ENCODE data around the gene SMCO1.
"Not testable (repeated sequence)": the region's sequence is repeated elsewhere in the genome, so short reads cannot be mapped to it uniquely, and the experiment has no call there.

The SMCO1 gene

DNA sequence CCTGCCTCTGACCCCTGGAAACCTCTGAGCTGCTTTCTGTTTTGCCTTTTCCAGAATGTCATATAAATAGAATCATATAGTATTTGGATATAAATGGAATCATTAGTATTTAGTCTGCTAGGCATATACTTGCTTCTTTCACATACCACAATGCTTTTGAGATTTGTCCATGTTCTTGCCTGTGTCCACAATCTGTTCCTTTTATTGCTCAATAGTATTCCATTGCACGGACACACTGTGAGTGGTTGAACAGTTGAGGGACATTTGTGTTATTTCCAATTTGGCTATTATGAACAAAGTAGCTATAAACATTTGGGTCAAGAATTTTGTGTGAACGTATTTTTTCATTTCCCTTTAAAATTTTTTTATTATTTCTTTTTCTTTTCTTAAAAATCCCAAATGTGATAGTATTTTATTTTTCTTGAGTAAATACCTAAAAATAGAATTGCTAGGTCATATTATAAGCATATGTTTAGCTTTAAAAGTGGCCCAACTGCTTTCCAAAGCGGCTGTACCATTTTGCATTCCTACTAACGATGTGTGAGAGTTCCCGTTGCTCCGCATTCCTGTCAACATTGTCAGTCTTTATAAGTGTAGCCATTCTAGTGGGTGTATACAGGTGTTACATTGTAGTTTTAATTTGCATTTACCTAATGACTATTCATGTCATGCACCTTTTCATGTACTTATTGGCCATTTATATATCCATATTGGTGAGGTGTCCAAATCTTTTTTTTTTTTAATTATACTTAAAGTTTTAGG lies 26.7 kb upstream of the SMCO1 start:
- no peaks in the 10 kb centered on the region for H3K4me1 ChIP-seq (ENCODE audit: insufficient read depth, low read length)
- no peak overlapping the region for H3K9ac ChIP-seq (ENCODE audit: low read depth, low read length)
- no peaks in the 10 kb centered on the region for H3K9me3 ChIP-seq (ENCODE audit: control insufficient read depth, insufficient read depth, low read length)
- no peaks in the 10 kb centered on the region for H3K36me3 ChIP-seq (ENCODE audit: insufficient read depth, low read length)

DNA sequence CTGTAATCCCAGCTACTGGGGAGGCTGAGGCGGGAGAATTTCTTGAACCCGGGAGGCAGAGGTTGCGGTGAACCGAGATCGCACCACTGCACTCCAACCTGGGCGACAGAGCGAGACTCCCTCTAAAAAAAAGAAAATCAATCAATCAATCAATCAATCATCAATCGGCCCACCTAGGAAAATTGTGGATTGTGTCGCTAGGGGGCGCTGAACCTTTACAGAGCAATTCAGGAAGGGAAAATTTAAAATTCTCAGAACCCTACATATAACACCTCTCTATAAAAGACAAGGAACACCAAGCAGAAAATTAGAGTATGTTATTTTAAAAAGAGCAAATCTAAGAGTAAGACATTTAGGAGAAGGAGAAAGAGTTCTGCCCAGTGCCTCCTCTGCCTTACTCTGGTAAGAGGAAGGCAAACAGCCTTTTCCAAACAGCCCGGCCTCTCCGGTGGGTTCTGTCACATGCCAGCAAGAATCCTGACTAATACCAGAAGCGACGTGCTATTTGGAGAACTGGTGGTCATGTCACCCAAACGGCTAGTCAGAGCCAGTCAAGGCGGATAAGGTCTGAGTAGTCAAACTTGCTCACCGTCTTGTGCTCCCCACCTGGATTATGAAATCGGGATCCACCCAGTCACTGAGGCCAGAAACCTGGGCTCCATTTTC lies 22.3 kb upstream of the SMCO1 start:
- Histone ChIP-seq H3K9me3 (ENCODE audit: control insufficient read depth, insufficient read depth, low read length) (no peaks in the 10 kb centered on the region), H3K4me1 (ENCODE audit: insufficient read depth, low read length) (no peaks in the 10 kb centered on the region)

DNA sequence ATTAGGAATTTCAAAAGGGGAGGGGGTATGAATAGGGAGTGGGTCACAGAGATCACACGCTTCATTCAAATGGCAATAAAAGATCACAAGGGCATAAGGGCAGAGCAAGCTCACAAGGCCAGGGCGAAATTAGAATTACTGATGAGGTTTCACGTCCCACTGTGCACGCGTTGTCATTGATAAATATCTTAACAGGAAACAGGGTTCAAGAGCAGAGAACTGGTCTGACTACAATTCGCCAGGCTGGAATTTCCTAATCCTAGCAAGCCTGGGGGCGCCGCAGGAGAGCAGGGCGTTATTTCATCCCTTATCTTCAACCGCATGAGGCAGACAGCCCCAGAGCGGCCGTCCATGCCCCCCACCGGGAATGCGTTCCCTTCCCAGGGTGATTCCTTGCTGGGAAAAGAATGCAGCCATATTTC lies 18.1 kb upstream of the SMCO1 start:
- Histone ChIP-seq H3K4me1 (ENCODE audit: insufficient read depth, low read length) (no peaks in the 10 kb centered on the region), H3K9me3 (ENCODE audit: control insufficient read depth, insufficient read depth, low read length) (no peaks in the 10 kb centered on the region), H3K9ac (ENCODE audit: low read depth, low read length) (no peak overlapping the region), H3K36me3 (ENCODE audit: insufficient read depth, low read length) (no peaks in the 10 kb centered on the region)

More for the DNA sequence above, 22.3 kb upstream of the SMCO1 start:
- Histone ChIP-seq H3K9ac (ENCODE audit: low read depth, low read length) (no peak overlapping the region), H3K36me3 (ENCODE audit: insufficient read depth, low read length) (no peaks in the 10 kb centered on the region)

DNA sequence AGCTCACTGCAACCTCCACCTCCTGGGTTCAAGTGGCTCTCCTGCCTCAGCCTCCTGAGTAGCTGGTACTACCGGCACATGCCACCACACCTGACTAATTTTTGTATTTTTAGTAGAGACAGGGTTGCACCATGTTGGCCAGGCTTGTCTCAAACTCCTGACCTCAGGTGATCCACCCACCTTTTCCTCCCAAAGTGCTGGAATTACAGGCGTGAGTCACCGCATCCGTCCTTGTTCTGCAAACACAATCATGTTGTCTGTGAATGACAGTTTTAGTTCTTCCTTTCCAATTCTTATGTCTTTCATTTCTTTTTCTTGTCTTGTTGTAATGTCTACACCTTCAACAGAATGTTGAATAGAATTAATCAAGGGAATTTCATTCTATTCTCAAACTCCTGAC lies 16.3 kb upstream of the SMCO1 start:
- Histone ChIP-seq H3K9ac (ENCODE audit: low read depth, low read length) (no peak overlapping the region), H3K9me3 (ENCODE audit: control insufficient read depth, insufficient read depth, low read length) (no peaks in the 10 kb centered on the region), H3K4me1 (ENCODE audit: insufficient read depth, low read length) (no peaks in the 10 kb centered on the region), H3K36me3 (ENCODE audit: insufficient read depth, low read length) (no peaks in the 10 kb centered on the region)

DNA sequence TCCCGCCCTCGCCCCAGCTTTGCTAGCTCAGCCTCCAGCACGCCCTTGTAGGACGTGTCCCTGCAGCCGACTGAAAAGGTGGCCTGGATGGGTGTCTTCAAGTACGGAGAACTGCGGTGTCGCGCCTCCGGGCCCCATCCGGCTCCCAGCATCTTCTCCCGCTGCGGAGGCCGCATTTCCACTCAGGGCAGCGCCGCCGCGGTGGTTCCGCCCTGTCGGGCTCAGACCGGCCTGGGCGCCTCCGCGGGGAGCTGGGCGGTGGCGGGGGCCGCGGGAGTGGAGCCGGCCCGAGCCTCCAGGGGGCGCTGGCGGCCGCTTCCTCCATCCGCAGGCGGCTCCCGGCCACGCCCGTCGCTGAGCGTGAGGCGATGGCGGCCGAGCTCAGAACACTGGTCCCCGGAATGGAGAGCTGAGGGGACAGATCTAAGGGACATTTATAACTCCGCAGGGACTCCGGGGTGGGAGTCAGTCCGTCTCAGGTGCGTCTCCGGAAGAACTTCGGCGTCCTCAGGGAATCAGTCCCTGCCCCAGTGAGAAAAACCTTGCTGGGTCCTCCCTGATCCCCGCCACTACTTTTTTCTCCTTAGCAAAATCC lies 13.6 kb upstream of the SMCO1 start:
- H3K9ac ChIP-seq (ENCODE audit: low read depth, low read length) = peak overlapping the region; percentile 60; the same call in 1 of the 2 replicates
- H3K36me3 ChIP-seq (ENCODE audit: insufficient read depth, low read length) = no peaks in the 10 kb centered on the region
- H3K9me3 ChIP-seq (ENCODE audit: control insufficient read depth, insufficient read depth, low read length) = no peaks in the 10 kb centered on the region
- no peaks in the 10 kb centered on the region for H3K4me1 ChIP-seq (ENCODE audit: insufficient read depth, low read length)

DNA sequence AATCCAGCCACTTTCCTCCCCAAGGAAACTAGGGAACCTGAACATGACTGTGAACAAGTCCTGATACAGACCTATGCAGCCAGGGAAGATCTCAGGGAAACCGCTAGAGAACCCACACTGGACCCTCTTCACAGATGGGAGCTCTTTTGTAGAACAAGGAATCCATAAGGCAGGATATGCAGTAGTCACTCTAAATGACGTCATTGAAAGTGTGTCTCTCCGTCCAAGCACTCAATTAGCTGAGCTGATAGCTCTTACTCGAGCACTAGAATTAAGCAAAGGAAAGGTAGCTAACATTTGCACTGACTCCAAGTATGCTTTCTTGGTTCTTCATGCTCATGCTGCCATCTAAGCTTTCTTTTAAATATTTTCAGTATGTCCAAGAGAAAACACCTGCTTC lies 10.0 kb upstream of the SMCO1 start:
- Histone ChIP-seq H3K9me3 (ENCODE audit: control insufficient read depth, insufficient read depth, low read length) (0 out of 2 replicates have a peak, but pooled peaks cover 6% of the 10 kb centered on the region), H3K36me3 (ENCODE audit: insufficient read depth, low read length) (no peaks in the 10 kb centered on the region), H3K4me1 (ENCODE audit: insufficient read depth, low read length) (no peaks in the 10 kb centered on the region), H3K9ac (ENCODE audit: low read depth, low read length) (no peak overlapping the region)

DNA sequence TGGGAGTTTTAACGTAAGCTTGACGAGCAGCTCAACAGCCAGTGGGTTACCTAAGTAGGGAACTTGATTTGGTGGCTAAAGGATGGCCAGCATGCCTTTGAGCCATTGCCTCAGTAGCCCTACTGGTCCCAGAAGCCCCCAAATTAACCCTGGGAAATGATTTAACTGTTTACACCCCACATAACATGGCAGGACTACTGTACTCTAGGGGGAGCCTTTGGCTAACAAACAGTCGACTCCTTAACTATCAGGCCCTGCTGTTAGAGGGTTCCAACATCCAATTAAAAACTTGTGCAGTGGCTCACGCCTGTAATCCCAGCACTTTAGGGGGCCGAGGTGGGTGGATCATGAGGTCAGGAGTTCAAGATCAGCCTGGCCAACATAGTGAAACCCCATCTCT lies 9.4 kb upstream of the SMCO1 start:
- no peaks in the 10 kb centered on the region for H3K36me3 ChIP-seq (ENCODE audit: insufficient read depth, low read length)
- H3K4me1 ChIP-seq (ENCODE audit: insufficient read depth, low read length) = no peaks in the 10 kb centered on the region
- H3K9me3 ChIP-seq (ENCODE audit: control insufficient read depth, insufficient read depth, low read length) = peaks cover 11% of the 10 kb centered on the region; the same call in 1 of the 2 replicates
- no peak overlapping the region for H3K9ac ChIP-seq (ENCODE audit: low read depth, low read length)

DNA sequence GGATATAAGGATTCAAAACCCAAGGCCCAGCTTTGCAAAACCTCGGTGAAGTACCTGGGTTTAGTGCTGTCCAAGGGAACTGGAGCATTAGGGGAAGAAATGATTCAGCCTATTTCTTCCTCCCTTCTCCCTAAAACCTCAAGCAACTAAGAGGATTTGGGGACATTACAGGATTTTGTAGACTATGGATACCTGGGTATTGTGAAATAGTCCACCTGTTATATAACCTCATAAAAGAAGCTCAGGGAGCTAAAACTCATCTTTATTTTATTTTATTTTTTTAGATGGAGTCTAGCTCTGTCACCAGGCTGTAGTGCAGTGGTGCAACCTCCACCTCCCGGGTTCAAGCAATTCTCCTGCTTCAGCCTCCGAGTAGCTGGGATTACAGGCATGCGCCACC lies 8.7 kb upstream of the SMCO1 start:
- Histone ChIP-seq H3K9ac (ENCODE audit: low read depth, low read length) (no peak overlapping the region), H3K36me3 (ENCODE audit: insufficient read depth, low read length) (no peaks in the 10 kb centered on the region), H3K9me3 (ENCODE audit: control insufficient read depth, insufficient read depth, low read length) (peaks cover 17% of the 10 kb centered on the region), H3K4me1 (ENCODE audit: insufficient read depth, low read length) (no peaks in the 10 kb centered on the region)

DNA sequence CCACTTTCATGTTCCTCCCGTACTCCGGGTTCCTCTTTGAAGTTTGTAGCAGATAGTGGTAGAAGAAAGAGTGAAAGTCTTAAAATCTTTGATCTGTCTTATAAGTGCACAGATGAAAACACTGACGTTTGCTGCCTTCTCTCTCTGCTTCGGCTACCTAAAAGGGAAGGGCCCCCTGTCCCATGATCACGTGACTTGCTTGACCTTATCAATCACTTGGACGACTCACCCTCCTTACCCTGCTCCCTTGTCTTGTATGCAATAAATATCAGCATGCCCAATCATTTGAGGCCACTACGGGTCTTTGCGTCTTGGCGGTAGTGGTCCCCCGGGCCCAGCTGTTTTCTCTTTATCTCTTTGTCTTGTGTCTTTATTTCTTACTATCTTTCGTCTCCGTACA lies 6.1 kb upstream of the SMCO1 start:
- H3K36me3 ChIP-seq (ENCODE audit: insufficient read depth, low read length); H3K4me1 ChIP-seq (ENCODE audit: insufficient read depth, low read length); H3K9ac ChIP-seq (ENCODE audit: low read depth, low read length): not testable (repeated sequence)
- peaks cover 28% of the 10 kb centered on the region for H3K9me3 ChIP-seq (ENCODE audit: control insufficient read depth, insufficient read depth, low read length)

DNA sequence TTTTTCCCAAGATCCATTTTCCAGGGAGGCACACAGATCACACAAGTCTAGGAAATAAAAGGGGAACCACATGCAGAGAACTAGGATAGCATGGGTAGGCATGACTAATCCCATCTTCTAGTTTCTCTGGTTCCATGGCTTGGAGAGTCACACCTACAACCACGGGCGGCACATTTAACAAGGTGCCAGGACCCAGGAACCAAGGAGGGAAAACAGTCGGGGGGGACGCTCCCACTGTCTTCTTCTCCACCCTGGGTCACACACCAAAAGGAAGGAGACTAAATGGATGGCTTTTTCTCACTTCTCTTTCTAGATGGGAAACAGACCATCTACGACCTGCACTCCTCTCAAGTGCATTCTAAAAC lies 4.6 kb upstream of the SMCO1 start:
- no peaks in the 10 kb centered on the region for H3K36me3 ChIP-seq (ENCODE audit: insufficient read depth, low read length)

DNA sequence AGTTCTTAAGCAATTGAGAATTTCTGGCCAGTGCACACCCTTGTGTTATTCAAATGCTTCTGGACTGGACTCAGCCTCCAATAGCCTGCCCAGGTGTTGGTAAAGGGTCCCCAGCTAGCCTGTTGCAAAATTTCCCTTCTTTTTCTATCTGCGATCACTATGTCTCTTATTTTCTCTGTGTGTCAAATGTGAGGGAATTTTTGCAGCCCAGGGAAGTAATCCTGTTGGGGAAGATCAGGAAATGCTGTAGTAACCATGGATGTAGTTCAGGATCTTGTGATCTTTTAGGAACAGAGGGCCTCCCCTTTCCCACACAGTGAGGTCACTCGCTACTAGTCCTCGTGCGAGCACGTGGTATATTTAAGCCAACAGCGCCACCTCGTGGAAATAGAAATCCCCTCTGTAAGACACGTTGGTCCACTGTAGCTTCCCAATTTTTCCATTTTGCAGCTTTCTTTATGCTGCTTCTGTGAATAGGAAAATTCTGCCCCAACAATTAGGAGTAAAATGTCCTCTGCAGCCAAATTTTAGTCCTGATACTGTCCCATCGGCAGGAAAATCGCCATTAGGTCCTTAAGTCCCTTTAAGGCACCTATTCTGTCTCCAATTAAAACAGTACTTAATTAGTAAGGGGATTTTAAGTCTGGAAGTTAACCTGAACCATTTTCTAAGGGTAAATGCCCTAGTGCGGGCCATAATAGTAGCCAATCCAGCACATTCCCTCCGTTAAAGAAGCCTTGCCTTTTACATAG lies 4.0 kb upstream of the SMCO1 start:
- H3K9ac ChIP-seq (ENCODE audit: low read depth, low read length) = no peak overlapping the region
- H3K9me3 ChIP-seq (ENCODE audit: control insufficient read depth, insufficient read depth, low read length) = peaks cover 28% of the 10 kb centered on the region
- no peaks in the 10 kb centered on the region for H3K4me1 ChIP-seq (ENCODE audit: insufficient read depth, low read length)
- H3K36me3 ChIP-seq (ENCODE audit: insufficient read depth, low read length) = no peaks in the 10 kb centered on the region

More for the DNA sequence above, 4.6 kb upstream of the SMCO1 start:
- Histone ChIP-seq H3K9me3 (ENCODE audit: control insufficient read depth, insufficient read depth, low read length) (peaks cover 28% of the 10 kb centered on the region), H3K9ac (ENCODE audit: low read depth, low read length) (no peak overlapping the region), H3K4me1 (ENCODE audit: insufficient read depth, low read length) (no peaks in the 10 kb centered on the region)

DNA sequence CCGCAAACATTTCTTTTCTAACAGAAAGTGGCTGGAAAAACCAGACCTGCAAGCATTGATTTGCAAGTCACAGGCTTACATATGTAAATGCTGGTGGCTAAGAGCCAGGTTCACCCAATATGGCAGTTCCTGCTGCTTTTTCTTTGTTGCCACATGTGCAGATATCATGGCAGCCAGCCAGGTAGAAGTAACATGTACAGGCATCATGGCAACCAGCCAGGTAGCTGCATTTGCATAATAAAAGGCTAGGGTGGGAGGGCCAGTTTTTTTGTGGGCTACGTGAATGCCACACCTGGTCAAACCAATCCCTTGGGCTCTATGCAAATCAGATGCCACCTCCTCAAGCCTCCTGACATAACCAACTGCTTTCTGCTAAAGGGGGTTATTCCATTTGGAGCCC lies 2.8 kb upstream of the SMCO1 start:
- Histone ChIP-seq H3K4me1 (ENCODE audit: insufficient read depth, low read length) (no peaks in the 10 kb centered on the region), H3K36me3 (ENCODE audit: insufficient read depth, low read length) (no peaks in the 10 kb centered on the region), H3K9ac (ENCODE audit: low read depth, low read length) (no peak overlapping the region), H3K9me3 (ENCODE audit: control insufficient read depth, insufficient read depth, low read length) (peaks cover 28% of the 10 kb centered on the region)

DNA sequence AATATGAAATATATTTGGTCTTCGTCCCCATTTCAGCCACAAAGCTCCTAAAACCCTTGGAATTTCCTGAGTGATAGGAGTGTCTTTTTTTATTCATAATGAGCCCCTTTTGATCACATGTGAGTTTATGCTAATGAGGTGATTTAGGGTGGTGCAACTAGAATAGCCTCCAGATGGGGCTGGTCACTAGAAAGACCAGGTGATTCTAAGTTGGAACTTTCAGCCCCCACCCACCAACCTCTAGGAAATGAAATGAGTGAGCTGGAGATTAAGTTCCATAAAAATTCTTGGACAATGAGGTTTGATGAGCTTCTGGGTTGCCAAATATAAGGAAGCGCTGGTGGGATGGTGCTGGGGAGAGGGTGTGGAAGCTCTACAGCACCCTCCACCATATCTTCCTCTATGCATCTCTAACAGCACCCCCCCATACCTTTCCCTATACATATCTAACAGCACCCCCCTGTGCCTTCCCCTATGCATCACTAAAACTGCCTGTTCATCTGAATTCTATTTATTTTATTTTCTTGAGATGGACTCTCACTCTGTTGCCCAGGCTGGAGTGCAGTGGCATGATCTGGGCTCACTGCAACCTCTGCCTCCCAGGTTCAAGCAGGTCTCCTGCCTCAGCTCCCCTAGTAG lies 2.1 kb upstream of the SMCO1 start:
- no peaks in the 10 kb centered on the region for H3K4me1 ChIP-seq (ENCODE audit: insufficient read depth, low read length)
- H3K36me3 ChIP-seq (ENCODE audit: insufficient read depth, low read length) = no peaks in the 10 kb centered on the region
- peaks cover 28% of the 10 kb centered on the region for H3K9me3 ChIP-seq (ENCODE audit: control insufficient read depth, insufficient read depth, low read length)
- peak overlapping the region; percentile 5; the same call in 1 of the 2 replicates for H3K9ac ChIP-seq (ENCODE audit: low read depth, low read length)

DNA sequence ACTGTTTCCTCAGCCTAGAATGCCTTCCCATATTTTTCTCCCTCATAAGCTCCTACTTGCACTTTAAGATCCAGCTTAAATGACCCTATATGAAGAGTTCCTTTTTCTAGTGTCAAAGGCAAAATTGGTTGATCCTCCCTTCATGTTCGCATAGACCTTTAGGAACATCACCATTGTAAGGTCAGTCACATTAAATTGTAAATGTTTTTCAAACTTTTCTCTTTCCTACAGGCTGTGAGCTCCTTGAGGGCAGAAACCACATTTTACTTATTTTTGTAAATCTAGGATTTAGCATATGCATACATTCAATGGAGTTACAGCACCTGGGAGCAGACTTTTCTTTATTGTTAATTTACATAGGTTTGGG lies 813 bp downstream of the SMCO1 start:
- no peaks in the 10 kb centered on the region for H3K4me1 ChIP-seq (ENCODE audit: insufficient read depth, low read length)
- no peak overlapping the region for H3K9ac ChIP-seq (ENCODE audit: low read depth, low read length)

More for the DNA sequence above, 813 bp downstream of the SMCO1 start:
- peaks cover 15% of the 10 kb centered on the region for H3K9me3 ChIP-seq (ENCODE audit: control insufficient read depth, insufficient read depth, low read length)
- H3K36me3 ChIP-seq (ENCODE audit: insufficient read depth, low read length) = no peaks in the 10 kb centered on the region
